ENCODE data around the gene HADHB. TPM values are rescaled to one million over a fixed set of nuclear protein-coding genes. Genes with fewer than 3 reads are reported as not detected.

HADHB gene
- total RNA-seq, 1 donor from 2014 or later, result 101 TPM

DNA sequence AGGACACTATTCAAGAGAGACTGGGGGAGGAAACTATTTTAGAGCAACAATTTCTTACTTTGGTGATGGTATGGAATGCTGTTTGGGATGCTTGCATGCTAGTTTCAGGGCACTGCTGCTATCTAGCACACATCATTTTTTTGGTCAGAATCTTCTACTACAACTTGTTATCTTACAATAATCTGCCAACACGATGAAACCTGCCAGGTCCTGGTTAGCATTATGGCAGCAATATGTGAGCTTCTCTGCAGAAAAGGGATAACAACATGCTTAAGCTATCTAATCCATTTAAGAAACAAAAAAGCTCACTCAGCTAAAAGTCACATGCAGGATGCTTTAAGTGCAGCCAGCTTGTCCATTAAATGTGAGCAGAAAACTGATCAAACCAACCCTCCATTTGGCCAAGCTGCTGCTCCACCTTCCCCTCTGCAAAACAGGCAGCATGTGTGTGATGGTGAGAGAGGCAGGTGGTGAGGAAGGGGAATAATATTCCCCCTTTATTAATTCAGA lies 41.7 kb upstream of the HADHB start:
- H3K36me3 Mint-ChIP-seq (ENCODE audit: low read depth, unreplicated experiment), result peaks cover 15% of the 10 kb centered on the region
- no peak overlapping the region for H3K4me3 Mint-ChIP-seq (ENCODE audit: unreplicated experiment)
- H3K4me1 Mint-ChIP-seq (ENCODE audit: unreplicated experiment), result no peaks in the 10 kb centered on the region
- H3K9me3 Mint-ChIP-seq (ENCODE audit: unreplicated experiment), result no peaks in the 10 kb centered on the region
- DNase-seq (ENCODE audit: low spot score), result no peak
- TF ChIP-seq, protein P1, sequence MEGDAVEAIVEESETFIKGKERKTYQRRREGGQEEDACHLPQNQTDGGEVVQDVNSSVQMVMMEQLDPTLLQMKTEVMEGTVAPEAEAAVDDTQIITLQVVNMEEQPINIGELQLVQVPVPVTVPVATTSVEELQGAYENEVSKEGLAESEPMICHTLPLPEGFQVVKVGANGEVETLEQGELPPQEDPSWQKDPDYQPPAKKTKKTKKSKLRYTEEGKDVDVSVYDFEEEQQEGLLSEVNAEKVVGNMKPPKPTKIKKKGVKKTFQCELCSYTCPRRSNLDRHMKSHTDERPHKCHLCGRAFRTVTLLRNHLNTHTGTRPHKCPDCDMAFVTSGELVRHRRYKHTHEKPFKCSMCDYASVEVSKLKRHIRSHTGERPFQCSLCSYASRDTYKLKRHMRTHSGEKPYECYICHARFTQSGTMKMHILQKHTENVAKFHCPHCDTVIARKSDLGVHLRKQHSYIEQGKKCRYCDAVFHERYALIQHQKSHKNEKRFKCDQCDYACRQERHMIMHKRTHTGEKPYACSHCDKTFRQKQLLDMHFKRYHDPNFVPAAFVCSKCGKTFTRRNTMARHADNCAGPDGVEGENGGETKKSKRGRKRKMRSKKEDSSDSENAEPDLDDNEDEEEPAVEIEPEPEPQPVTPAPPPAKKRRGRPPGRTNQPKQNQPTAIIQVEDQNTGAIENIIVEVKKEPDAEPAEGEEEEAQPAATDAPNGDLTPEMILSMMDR (IDR thresholded peaks at IDR 0.05; ENCODE audit: unreplicated experiment), result no peak
- H3K27ac Mint-ChIP-seq (ENCODE audit: unreplicated experiment), result no peak overlapping the region
- no peaks in the 10 kb centered on the region for H3K27me3 Mint-ChIP-seq (ENCODE audit: unreplicated experiment)

DNA sequence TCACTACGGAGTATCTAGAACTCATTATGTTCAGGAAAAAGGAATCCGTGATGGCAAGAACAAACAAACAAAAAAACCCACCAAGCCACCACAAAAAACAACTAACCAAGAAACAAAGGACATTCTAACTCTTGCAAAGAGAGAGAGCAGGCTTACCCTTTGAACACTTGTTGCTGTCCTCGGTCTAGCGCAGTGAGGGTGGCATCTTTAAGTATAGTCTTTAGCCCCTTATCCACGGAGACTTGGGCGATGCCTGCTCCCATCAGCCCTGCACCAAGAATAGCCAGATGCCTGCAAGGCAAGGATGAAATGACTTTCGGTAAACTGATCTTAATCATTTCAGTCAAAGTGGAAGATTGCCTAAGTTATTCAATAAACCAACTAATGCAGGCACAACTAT lies 40.8 kb upstream of the HADHB start:
- no peaks in the 10 kb centered on the region for H3K4me1 Mint-ChIP-seq (ENCODE audit: unreplicated experiment)
- TF ChIP-seq, protein P1 (IDR thresholded peaks at IDR 0.05; ENCODE audit: unreplicated experiment), result no peak
- no peaks in the 10 kb centered on the region for H3K27me3 Mint-ChIP-seq (ENCODE audit: unreplicated experiment)
- no peak overlapping the region for H3K4me3 Mint-ChIP-seq (ENCODE audit: unreplicated experiment)
- H3K36me3 Mint-ChIP-seq (ENCODE audit: low read depth, unreplicated experiment), result peaks cover 9% of the 10 kb centered on the region
- no peak for DNase-seq (ENCODE audit: low spot score)
- H3K9me3 Mint-ChIP-seq (ENCODE audit: unreplicated experiment), result no peaks in the 10 kb centered on the region
- H3K27ac Mint-ChIP-seq (ENCODE audit: unreplicated experiment), result no peak overlapping the region

DNA sequence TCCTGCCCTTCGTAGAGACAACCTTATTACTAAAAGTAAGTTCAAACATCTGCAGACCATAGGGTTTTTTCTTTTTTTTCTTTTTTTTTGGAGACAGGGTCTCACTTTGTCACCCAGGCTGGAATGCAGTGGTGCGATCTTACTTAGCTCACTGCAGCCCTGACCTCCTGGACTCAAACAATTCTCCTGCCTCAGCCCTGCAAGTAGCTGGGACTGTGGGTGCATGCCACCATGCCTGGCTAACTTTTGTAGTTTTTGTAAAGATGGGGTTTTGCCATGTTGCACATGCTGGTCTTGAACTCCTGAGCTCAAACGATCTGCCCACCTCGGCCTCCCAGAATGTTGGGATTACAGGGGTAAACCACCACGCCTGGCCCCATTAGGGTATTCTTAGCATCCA lies 32.7 kb upstream of the HADHB start:
- Mint-ChIP-seq H3K4me1 (ENCODE audit: unreplicated experiment) (no peaks in the 10 kb centered on the region), H3K4me3 (ENCODE audit: unreplicated experiment) (no peak overlapping the region), H3K9me3 (ENCODE audit: unreplicated experiment) (no peaks in the 10 kb centered on the region), H3K27me3 (ENCODE audit: unreplicated experiment) (no peaks in the 10 kb centered on the region), H3K36me3 (ENCODE audit: low read depth, unreplicated experiment) (peaks cover 23% of the 10 kb centered on the region), H3K27ac (ENCODE audit: unreplicated experiment) (no peak overlapping the region)
- DNase-seq (ENCODE audit: low spot score), result no peak
- TF ChIP-seq, protein P1 (IDR thresholded peaks at IDR 0.05; ENCODE audit: unreplicated experiment), result no peak

DNA sequence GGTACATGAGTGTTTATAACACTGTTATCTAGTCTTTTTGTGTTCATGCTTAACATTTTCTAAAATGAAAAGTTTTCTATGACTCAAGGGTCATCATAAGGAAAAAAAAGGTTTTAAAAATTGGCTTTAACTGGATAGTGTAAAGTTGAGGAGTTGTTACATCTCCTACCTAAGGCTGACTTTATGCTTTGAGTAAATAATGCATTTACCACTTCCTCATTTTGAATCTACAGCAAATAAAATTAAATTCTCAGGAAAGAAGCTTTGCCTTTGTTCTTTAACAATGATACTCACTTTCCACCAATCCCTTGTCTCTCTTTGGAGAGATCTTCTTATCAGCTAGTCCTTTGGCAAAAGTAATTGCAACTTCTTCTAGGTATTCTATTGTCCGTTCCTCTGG lies 30.0 kb upstream of the HADHB start:
- Mint-ChIP-seq H3K4me1 (ENCODE audit: unreplicated experiment) (no peaks in the 10 kb centered on the region), H3K4me3 (ENCODE audit: unreplicated experiment) (no peak overlapping the region), H3K27me3 (ENCODE audit: unreplicated experiment) (no peaks in the 10 kb centered on the region), H3K9me3 (ENCODE audit: unreplicated experiment) (no peaks in the 10 kb centered on the region), H3K27ac (ENCODE audit: unreplicated experiment) (no peak overlapping the region), H3K36me3 (ENCODE audit: low read depth, unreplicated experiment) (peaks cover 31% of the 10 kb centered on the region)
- DNase-seq (ENCODE audit: low spot score), result no peak
- TF ChIP-seq, protein P1 (IDR thresholded peaks at IDR 0.05; ENCODE audit: unreplicated experiment), result no peak

DNA sequence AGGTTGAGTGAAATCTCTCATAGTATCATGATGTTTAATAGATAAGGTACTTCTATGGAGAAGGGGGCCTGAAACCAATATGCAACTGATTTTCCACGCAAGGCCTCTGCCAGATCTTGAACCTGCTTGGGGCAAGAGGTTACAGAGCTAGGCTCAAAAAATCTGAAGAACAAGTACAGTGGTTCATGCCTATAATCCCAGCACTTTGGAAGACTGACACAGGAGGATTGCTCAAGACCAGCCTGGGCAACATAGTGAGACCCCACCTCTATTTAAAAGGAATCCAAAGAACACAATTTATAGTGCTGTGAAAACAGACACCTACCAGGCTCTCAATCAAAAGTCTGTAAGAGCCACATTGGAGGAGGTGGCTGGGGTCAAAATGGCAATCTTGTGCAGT lies 28.9 kb upstream of the HADHB start:
- Mint-ChIP-seq H3K4me1 (ENCODE audit: unreplicated experiment) (no peaks in the 10 kb centered on the region), H3K36me3 (ENCODE audit: low read depth, unreplicated experiment) (peaks cover 29% of the 10 kb centered on the region), H3K9me3 (ENCODE audit: unreplicated experiment) (no peaks in the 10 kb centered on the region), H3K27ac (ENCODE audit: unreplicated experiment) (no peak overlapping the region), H3K4me3 (ENCODE audit: unreplicated experiment) (no peak overlapping the region), H3K27me3 (ENCODE audit: unreplicated experiment) (no peaks in the 10 kb centered on the region)
- TF ChIP-seq, protein P1 (IDR thresholded peaks at IDR 0.05; ENCODE audit: unreplicated experiment), result no peak
- no peak for DNase-seq (ENCODE audit: low spot score)
